D341Med (cell line): ENCODE results near the gene ST6GALNAC4.
A peak's percentile ranks its signal among the peaks of the same experiment; 100 is the strongest.

ENCODE experiments used
- DNase-seq: peaks from one replicate; pipeline ENCODE4 v3.0.0; 2012; ENCODE audit warnings: low spot score

Gene ST6GALNAC4

DNA sequence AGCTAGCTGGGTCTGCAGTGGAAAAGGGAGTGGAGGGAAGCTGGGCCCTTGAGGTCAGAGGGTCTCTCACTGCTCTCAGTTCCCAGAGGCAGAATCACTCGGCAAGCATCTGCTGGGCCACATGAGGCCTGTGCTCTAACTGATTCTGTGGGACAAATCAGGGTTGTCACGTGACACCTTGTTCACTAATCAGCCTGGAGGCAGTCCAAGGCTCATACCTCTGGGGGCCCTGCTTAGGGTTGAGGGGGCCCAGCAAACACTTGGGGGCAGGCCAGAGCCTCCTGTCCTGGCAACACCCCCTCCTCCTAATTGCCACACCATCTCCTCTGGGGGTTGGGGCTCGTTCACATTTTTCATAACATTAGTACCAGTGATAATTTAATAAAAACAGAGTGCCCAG, 29.9 kb upstream of the ST6GALNAC4 start:
- no peak for DNase-seq

DNA sequence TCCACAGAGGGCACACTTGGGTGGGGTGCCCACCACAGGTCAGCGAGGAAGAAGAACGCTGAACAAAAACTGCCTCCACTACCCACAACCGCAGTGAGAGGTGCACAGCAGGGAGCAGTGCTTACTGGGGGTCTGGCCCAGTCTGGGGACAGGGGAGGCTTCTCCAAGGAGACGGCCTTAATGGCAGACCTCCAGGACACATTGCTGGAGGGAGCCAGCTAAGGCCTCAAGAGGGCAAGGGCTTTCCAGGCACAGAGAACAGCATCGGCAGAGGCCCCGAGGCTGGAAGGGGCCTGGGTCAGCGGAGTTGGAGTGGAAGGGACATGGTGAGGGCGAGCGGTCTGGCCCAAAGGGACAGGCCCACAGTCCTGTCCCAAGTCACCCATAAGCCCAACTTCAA, 29.1 kb upstream of the ST6GALNAC4 start:
- no peak for DNase-seq

DNA sequence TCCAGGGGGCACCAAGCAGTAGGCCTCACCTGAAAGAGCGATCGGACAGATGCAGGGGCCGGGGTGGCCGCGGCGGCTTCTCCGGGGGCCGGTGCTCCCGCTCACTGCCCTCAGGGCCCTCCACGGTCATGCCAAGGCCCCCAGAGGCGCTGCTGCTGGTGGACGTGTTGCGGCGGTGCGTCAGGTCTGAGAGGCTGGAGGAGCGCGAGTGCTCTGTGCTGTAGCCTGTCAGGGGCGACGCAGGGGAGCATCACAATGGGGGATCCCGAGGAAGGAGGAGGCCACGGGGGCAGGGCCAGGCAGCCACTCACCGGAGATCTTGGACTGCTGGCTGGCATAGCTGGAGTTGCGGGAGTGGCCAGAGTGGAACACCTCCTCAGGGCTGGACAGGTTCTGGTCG, 28.5 kb upstream of the ST6GALNAC4 start:
- no peak for DNase-seq

DNA sequence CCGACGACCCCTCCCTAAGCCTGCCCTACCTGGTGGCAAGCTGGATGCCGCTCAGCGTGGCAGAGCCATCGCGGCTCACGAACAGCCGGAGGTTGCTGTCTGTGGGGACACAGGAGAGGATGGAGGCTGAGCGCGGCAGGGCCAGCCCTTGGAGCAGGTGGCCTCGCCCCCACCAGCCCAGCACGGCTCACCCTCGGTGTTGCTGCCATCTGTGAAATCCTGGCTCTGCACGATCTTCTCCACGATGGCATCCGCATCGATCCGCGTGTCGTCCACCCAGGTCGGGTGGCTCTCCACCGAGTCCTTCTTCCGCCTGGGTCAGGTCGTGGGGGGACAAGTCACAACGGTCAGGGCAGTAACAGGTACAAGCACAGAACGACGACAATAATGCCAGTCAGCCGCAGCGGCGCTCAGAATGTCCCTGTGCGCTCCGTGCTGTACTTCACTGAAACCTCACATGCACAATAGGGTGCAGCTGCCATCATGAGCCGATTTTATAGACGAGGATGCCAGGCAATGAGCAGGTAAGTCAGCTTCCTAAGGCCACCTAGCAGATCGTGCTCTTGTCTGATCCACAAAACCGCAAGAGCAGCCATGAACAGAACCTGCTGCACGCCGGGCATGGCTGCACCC, 27.9 kb upstream of the ST6GALNAC4 start:
- no peak for DNase-seq

DNA sequence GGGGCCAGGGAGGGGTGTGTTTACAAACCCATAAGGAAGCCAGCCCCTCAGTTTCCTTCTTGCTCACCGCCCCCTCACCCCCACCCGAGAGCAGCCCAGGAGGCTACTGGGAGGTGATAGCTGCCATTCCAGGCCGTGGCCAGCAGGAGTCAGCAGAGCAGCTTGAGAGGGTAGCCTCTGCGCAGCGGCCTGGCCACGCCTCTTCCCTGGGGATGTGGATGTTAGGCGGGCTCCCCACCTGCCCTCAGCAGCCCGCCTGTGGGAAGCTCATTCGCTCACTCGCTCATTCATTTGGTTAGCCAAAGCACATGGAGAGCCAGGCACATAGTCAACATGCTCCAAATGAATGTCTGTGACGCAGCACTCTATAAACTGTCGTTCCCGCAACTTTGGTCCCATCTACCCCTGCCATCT, 26.9 kb upstream of the ST6GALNAC4 start:
- peak; percentile 93 for DNase-seq

DNA sequence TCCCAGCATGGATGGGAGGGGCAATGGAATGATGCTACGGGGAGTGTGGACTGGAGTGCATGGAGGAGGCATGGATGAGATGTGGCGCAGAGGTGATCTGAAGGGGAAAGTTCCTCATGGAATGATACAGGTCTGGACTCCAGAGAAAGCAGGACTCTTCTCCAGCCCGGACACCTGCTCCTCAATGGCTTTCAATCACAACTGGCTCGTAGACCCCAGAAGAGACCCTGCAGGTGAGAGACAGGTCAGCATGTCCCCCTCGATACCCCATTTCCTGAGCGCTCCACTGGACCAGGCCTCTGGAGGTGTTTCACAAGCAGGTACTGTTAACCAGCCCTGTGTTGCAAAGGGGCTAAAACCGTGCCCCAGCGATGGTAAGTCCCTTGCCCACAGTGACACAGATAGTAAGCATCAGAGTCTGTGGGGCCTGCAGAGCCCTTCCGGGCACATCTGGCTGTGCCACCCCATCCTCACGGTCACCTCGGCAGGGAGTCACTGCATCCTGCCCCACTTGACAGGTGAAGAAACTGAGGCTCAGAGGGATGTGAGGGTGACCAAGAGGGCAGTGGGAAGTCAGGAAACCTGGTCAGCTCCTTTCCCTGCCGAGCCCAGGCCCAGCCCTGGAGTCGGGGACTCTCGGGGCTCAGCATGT, 26.3 kb upstream of the ST6GALNAC4 start:
- DNase-seq = no peak

DNA sequence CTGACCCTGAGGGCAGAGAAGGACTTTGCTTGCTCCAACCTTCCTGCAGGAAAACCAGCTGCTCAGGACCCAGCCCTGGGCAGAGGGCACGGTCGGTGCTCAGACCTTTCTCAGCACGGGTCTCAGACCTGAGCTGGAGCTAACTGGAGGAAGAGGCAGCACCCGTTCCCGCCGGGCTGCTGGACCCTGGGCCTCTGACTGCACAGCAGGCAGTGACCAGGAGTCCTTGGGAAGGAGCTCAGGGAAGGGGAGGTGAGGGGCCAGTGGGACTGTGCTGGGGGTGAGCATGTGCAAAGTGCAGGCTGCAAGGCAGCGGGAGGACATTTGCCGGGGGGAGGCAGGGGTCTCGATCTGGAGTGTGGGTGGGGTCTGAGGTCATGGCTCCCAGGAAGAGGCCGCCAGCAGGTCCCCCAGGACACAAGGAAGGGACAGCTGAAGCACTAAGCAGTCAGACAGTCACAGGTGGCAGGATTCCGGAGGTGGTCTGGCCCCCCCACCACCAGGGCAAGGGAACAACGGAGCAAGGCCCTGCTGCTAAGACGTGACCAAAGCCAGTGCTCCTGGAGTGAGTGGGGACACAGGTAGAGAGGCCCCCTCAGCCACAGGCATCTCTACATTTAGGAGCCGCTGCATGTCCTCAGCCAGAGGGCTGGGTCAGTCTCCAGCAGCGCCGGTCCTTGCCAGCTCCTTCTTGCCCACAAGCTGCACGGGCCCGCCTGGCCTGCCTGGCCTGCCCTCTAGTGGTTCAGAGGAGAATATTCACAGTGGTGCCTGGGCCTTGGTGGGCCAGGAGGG, 25.6 kb upstream of the ST6GALNAC4 start:
- peak; percentile 86 for DNase-seq

DNA sequence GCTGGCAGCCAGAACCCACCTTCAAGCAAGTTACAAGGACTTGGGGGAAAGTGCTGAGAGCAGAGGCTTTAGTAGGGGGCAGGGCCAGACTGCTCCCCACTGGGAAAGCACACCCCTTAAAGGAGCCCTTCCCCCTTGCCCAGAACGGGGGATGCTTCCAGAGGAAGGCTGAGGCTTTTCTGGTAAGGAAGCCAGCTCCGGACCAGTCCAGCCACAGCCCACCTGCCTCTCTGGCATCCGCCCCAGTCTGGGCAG, 25.0 kb upstream of the ST6GALNAC4 start:
- DNase-seq = no peak

DNA sequence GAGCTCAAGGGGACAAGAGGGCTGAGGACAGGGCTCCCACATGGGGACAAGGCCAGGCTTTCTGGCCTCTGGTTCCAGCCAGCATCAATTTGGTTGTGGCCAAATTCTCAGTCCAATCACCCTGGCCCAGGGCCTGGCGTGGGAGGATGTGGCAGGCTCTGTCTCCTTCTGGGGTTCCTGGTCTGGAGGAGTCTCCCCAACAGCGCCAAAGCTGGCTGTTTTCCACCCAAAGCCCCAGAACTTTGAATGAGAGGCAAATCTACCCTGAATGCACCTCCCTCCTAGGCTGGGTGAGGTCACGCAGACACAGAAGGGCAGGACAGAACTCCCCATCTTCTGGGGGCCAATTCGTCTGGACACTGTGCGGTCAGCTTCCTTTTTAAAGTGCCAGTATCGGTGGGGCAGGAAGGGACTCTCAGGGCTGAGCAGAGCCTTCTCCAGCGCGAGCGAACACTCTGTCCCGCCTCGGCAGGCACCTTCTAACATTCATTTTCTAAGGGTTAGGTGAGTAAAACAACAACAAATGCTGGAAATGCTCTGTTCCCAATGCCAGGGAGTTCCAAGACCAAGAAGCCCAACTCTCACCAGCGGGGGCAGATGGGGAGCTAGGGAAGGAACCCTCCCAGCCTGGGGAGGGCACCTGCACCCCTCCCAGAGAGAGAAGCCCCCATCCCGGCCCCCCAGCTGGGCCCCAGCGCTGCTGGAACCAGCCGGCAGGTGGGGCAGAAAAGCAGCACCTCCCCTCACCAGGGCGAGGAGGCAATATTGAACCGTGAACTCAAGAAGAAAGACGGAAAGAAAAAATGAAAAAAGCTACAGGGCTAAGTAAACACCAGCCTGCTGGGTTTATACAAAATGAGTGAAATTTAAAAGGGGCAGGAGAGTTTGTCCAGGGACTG, 24.5 kb upstream of the ST6GALNAC4 start:
- no peak for DNase-seq

DNA sequence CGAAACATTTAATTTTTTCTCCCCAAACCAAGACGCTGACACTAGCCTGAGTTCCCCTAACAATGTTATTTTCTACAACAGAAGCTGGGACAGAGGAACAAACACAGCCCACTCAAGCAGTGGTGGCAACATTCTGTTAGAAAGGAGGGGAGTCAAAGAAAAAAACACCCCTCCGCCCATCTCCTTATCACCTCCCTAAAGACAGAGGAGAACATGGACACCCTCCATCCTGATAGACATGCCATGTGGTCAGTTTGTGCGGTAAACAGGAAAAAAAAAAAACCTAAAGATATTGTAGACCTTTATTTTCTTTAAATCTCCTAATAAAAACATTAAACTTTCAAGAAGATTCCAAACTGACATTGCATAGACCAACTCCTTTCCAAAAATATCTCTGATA, 23.8 kb upstream of the ST6GALNAC4 start:
- DNase-seq = no peak

DNA sequence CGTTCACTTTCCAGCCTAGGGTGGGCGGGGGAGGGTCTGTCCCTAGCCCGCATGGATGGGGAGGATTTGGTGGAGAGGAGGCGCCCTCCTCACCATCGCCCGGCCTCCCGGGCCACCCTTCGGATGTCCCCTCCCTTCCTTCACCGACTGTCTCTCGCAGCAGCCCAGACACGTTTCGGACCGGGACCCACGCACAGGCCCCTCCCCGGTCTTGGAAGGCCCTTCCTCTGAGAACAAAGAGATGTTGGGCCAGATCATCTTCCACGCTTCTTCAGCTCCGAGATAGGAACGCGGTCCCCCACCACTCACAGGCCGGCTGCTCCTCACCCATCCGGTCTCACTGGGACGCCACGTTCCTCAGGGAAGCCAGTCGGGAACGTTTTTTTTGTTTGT, 21.5 kb upstream of the ST6GALNAC4 start:
- DNase-seq = no peak

DNA sequence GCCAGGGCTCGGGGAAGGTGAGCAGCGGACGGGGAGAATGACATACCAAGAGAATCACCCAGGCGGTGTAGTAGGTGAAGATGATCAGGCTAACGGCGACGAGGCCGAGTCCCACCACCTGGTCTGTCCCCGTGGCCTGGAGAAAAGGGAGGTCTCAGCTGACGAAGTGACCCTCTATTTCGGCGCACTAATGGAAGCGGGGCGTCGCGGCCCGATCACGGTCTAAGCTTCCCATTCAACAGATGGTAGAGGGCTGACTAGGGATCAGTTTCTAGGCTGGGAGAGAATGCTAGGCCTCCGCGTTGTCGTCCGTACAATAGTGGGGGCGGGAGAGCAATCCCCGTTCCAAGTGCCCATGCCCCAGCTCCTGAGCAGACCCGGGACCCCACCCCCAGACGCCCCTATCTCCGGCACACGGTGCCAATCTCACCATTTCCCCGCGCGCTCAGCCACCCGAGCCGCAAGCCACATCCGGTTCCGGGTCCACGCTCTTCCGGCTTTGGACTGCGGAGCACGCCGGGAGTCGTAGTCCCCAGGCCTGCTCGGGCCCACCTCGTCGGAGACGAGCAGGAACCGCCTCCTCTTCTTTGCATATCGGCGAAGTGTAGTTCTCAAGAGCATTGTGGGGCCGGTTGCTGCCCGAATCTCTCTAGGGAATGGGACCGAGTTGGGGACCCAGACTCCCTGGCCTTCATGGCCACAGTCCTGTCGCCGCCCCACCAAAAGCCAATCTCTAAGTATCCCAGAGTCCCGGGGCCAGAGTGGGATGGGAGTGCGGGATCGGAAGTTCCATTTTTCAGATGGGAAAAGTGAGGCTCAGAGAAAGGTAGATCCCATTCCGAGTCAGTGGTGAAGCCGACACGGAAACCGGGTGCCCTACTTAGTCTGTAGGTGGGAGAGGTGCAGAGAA, 20.8 kb upstream of the ST6GALNAC4 start, which contains the start of gene DPM2:
Gene DPM2, minus strand, starts transcription at position 467 of the 910 bp plus-strand sequence. Its CDS starts 34 bp downstream, at position 433.
- DNase-seq = peak; percentile 94

DNA sequence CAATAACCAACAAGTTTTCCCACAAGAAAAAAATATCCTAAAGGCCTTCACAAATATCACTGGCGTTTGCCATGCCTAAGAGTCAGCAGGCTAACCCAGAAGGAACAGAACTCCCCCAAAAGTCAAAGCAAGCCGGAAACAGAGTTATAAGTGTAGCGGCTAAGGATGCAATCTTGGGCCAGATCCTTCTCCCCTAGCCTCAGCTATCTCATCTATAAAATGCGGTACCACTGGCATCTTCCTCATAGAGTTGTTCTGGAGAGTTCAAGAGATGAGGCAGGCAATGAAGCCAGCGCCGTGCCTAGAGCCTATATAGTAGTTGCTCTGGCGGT, 20.2 kb upstream of the ST6GALNAC4 start:
- DNase-seq = no peak

DNA sequence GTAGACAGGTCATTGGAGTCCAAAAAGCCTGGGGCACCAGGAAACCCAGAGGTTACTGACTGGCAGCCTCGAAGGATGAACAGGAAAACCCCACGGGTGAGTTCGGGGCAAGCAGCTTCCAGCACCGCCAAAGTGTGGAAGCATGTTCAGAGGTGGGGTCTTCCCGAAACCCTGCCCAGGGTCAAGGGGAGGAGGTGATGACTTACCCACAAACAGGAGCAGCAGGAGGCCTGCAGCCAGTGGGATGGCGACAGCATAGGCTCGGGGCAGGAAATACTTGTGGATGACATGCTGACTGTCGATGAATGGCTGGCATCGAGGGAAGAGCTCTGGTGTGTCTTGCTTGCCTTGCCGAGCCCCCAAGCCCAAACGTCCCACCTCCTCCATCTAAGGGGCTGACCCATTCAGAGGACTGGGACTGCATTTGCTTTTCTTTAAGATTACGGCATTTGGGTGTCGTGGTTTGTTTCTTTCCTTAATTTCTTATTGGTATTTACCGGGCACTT, 19.6 kb upstream of the ST6GALNAC4 start:
- no peak for DNase-seq

DNA sequence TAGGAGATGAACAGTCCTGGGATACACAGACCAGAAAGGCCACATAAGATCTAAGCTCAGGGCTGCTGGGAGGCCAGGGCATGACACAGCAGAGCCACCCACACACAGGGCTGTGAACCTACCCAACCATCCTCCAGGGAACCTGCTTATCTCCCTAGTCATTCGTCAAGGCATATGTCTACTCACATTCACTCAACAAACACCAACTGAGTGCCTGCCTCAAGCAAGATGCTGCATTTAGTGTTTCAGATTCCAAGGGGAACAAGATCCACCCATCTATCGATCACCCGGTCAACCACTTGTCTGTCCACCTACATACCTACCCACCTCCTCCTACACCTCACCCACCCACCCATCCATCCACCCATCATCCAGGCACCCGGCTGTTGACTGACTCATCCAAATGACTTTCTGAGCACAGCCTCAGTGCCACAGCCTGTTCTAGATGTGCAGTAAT, 19.0 kb upstream of the ST6GALNAC4 start:
- DNase-seq = no peak

DNA sequence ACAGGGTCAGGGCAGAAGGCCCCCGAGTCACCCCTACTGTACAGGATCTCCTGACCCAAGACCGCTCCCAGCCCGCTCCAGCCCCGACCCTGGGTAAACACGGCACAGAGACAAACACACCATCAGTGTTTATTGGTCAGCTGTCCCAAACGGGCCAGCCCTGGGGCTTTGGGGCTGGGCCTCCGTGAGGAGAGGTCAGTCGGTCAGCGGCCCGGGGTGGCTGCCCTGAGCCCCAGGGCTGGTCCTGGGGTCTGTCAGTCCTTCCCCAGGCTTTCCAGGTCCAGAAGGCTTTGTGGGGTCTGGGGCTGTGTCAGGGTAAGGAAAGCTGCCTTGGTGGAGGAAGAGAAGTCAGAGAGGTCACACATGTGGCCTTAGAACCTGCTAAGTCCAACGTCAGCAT, 18.1 kb upstream of the ST6GALNAC4 start:
- DNase-seq = no peak

DNA sequence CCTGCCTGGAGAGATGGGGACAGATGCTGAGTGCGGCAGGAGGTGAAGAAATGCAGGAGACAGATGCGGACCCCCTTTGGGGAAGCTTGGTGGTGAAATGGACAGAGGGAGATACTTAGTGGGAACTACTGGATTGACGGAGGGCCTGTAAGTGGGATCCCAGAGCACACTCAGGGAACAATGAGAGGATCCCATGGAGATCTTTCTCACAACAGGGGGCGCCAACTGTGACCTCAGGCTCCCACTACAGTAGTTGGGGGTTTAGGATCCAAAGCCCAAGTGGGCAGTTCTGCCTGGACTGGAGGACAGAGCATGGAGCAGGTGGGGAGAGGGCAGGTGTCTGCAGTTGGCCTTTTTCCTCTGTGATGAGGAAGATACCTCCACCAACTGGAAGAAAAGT, 17.4 kb upstream of the ST6GALNAC4 start:
- DNase-seq = no peak

DNA sequence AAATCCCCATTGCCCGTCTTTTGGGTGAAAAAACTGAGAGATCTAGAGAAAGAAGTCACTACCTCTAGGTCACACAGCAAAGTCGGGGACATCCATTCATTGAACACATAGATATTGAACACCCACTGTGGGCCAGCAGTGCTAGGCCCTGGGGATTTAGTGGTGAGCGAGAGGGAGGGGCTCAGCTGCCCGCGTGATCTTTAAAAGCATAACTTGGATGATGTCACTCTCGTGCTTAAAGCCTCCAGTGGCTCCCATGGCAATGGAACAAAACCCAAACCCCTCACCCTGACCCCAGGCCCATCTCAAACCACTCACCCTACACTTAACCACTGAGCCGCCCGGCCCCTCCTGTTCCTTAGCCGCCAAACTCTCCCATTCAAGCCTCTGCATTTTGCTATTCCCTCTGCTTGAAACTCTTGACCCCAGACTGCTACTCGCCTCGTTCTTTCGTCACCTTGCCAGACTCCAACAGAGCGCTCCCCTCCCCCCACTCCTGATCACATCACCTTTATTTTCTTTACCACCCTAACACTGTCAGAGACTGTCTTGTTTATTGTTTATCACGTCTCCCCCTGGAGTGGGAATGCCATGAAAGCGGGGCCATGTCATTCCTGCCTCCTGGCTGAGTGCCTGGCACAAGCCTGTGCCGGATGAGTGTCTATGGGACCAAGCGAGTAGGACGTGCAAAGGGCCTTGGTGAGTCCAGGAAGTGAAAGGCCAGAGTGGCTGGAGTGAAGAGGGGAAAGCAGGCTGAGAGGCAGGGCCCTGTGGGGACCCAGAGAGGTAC, 14.4 kb upstream of the ST6GALNAC4 start:
- DNase-seq = no peak

DNA sequence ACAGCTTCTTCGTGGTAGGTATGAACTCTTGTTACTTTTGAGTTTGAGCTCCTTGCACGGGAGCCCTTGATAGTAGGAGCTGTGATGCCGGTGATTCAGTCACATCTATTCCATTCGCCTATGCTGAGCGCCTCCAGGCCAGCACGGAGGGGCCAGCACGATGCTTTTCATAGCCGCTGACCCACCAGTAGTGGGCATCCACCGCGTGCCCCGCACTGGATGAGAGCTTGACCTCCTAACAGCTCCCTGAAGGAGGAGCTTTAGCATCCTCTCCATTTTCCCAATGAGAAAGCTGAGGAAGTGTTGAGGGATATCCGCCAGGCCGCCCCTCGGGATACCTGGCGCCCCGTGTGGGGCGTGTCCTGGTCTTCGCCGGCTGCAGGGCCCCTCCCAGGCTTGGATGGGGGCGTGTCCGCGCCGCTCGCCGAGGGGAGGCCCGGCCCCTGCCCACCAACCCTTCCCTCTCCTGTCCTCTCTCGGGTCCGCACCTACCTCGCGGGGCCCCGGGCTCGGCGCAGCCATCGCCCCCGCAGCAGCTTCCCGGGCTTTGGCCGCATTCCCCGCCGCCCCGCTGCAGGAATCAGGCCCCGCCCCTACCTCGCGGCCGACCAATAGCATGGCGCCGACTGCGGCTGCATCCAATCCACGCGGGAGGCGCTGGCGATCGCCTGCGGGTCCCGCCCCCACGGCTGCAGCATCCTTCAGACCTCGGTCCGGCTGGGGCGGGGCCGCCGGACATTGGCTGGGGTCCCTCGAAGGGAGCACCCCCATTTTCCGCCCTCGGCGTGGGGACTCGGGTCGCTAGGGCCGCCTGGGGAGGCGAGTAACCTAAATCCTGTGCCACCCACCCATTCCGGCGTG, 13.6 kb upstream of the ST6GALNAC4 start, which contains the start of gene PIP5KL1:
Gene PIP5KL1, minus strand, starts transcription at position 547 of the 861 bp plus-strand sequence. Its CDS starts 25 bp downstream, at position 522.
- peak; percentile 97 for DNase-seq
